Tibial artery (tissue), 4 donors: ENCODE results near the gene CIITA.

ENCODE experiments used
- DNase-seq, 2 donors: peaks; one replicate each; pipeline ENCODE4 v3.0.0-alpha.2; 2019
- H3K27ac ChIP-seq, 2 donors: fragments of 200-600 bp; sonication (generic) in 1 of 2; 1 replicate in 1 of 2; 2 replicates in 1 of 2; pipeline ENCODE4 v1.5.1; 2018 to 2019; ENCODE audit warnings: mild to moderate bottlenecking in 1 of 2
- H3K27me3 ChIP-seq, 2 donors: fragments of 200-600 bp; sonication (generic) in 1 of 2; one replicate each; pipeline versions ENCODE4 v1.5.1 to v1.6.0; 2016 to 2019
- H3K36me3 ChIP-seq, 3 donors: fragments of 200-600 bp; sonication (generic) in 2 of 3; one replicate each; pipeline ENCODE4 v1.5.1; 2016 to 2019; ENCODE audit warnings: mild to moderate bottlenecking in 2 of 3
- H3K4me1 ChIP-seq, 4 donors: fragments of 200-600 bp; sonication (generic) in 2 of 4; 1 replicate in 3 of 4; 2 replicates in 1 of 4; pipeline ENCODE4 v1.5.1; 2016 to 2019
- H3K4me3 ChIP-seq, 2 donors: fragments of 200-600 bp; sonication (generic) in 1 of 2; 1 replicate in 1 of 2; 2 replicates in 1 of 2; pipeline ENCODE4 v1.5.1; 2018 to 2019; ENCODE audit warnings: mild to moderate bottlenecking in 2 of 2
- H3K9me3 ChIP-seq, 3 donors: fragments of 200-600 bp; sonication (generic) in 1 of 3; one replicate each; pipeline ENCODE4 v1.5.1; 2016 to 2019
- CTCF ChIP-seq, 2 experiments: fragments of 200-600 bp in 1 of 2; fragments of 450-650 bp in 1 of 2; IDR thresholded peaks; one replicate each; pipeline ENCODE4 v1.5.1; 2017 to 2019; ENCODE audit warnings: antibody characterized with exemption in 2 of 2, mild to moderate bottlenecking in 1 of 2, moderate library complexity in 1 of 2
- intact Hi-C: fragments of 100-400 bp; cut with DNase I; formaldehyde crosslinking; loops from one replicate; pipeline ENCODE4 v1.15.0; 2023; ENCODE audit warnings: low total_unique reads

CIITA gene

DNA sequence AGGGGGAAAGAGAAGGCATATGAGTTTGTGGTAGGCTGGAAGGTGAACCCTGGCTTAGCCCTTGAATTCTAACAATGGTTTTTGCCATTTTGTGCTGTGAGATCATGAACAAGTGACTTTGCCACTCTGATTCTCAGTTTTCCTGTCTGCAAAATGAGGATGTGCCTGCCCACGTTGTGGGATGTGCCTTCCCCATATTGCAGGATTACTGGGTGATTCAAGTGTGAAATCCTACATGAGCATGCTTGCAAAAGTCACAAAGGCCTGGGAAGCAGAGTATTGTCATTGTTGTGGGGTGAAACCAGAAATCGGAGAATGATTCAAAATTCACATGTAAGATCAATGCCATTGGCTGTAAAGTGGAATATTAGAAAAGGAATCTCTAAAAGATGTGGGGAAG is 29.8 kb upstream of the CIITA start:
- H3K27ac ChIP-seq, result no peak overlapping the region
- H3K27me3 ChIP-seq, result peaks cover 0 to 2% of the 10 kb centered on the region in 2 donors
- no peaks in the 10 kb centered on the region for H3K4me1 ChIP-seq
- no peaks in the 10 kb centered on the region for H3K36me3 ChIP-seq
- no peak overlapping the region for H3K4me3 ChIP-seq
- H3K9me3 ChIP-seq, result no peaks in the 10 kb centered on the region
- intact Hi-C loops, result no loop called here
- TF ChIP-seq CTCF (IDR thresholded peaks at IDR 0.05), result no peak
- no peak for DNase-seq

GRCh38 chr16:10849736-10850477 is 27.1 kb upstream of the CIITA start:
- H3K4me1 ChIP-seq, result no peaks in the 10 kb centered on the region
- peaks cover 0 to 2% of the 10 kb centered on the region in 2 donors for H3K27me3 ChIP-seq
- TF ChIP-seq CTCF (IDR thresholded peaks at IDR 0.05), result no peak
- DNase-seq, result no peak
- no peak overlapping the region for H3K4me3 ChIP-seq
- no peak overlapping the region for H3K27ac ChIP-seq
- intact Hi-C loops, result no loop called here
- no peaks in the 10 kb centered on the region for H3K36me3 ChIP-seq
- no peaks in the 10 kb centered on the region for H3K9me3 ChIP-seq

- H3K36me3 ChIP-seq, result no peaks in the 10 kb centered on the region
- H3K4me1 ChIP-seq, result no peaks in the 10 kb centered on the region
- no peak for DNase-seq
- no peak overlapping the region for H3K27ac ChIP-seq
- no peak overlapping the region for H3K4me3 ChIP-seq
- intact Hi-C loops, result no loop called here
- no peak for TF ChIP-seq CTCF (IDR thresholded peaks at IDR 0.05)
- H3K27me3 ChIP-seq, result peaks cover 0 to 2% of the 10 kb centered on the region in 2 donors
- H3K9me3 ChIP-seq, result no peaks in the 10 kb centered on the region
These were observed 26.5 kb upstream of the CIITA start for GRCh38 chr16:10850478-10850850.

DNA sequence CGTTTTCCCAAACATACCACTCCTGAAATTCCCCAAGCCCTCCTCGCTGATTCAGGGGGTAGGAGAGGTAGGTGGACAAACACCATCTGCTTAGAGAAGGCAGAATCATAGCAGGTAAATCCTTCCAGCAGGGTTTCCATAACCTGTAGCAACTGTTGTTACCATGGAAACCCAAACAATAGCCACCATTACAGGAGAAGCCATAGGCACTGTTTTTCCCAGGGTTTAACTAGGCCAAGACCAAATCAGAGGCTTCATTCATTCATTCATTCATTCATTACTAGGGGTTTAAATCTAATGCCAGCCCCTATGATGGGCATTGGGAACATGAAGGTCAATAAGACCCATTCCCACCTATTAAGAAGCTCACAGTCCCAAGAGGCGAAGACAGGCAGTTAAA is 25.5 kb upstream of the CIITA start:
- no peak for TF ChIP-seq CTCF (IDR thresholded peaks at IDR 0.05)
- intact Hi-C loops, result no loop called here

DNA sequence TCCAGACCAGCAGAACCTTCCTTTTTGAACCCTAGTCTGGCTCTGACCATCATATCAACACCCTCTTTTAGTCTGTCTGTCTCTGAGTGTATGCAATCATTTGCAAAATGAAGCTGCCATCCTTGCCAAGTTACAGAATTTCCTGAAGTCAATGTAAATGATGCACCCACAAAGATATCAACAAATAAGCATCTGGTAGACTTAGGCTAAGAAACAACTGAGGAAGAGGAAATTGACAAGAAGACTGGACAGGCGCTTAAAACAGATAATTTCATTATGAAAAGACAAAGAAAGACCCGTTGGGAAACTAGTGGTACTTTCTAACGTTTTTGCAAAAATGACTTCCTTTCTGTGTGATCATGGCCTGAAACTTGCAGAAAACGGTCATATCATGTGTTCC is 24.7 kb upstream of the CIITA start:
- Histone ChIP-seq H3K27me3 (no peaks in the 10 kb centered on the region), H3K27ac (no peak overlapping the region), H3K4me3 (no peak overlapping the region), H3K36me3 (no peaks in the 10 kb centered on the region), H3K9me3 (no peaks in the 10 kb centered on the region), H3K4me1 (no peaks in the 10 kb centered on the region)
- intact Hi-C loops, result no loop called here
- TF ChIP-seq CTCF (IDR thresholded peaks at IDR 0.05), result no peak
- DNase-seq, result no peak

More for the DNA sequence above, 25.5 kb upstream of the CIITA start:
- H3K9me3 ChIP-seq, result no peaks in the 10 kb centered on the region
- H3K4me1 ChIP-seq, result no peaks in the 10 kb centered on the region
- H3K4me3 ChIP-seq, result no peak overlapping the region
- DNase-seq, result no peak
- no peaks in the 10 kb centered on the region for H3K27me3 ChIP-seq
- H3K36me3 ChIP-seq, result no peaks in the 10 kb centered on the region
- H3K27ac ChIP-seq, result no peak overlapping the region

GRCh38 chr16:10852948-10853347 is 24.1 kb upstream of the CIITA start:
- intact Hi-C loops, result no loop called here
- Histone ChIP-seq H3K9me3 (no peaks in the 10 kb centered on the region), H3K4me3 (no peak overlapping the region), H3K4me1 (no peaks in the 10 kb centered on the region), H3K27ac (no peak overlapping the region), H3K27me3 (no peaks in the 10 kb centered on the region), H3K36me3 (no peaks in the 10 kb centered on the region)
- TF ChIP-seq CTCF (IDR thresholded peaks at IDR 0.05), result no peak
- no peak for DNase-seq
